Measurements from ENCODE around the gene AURKAIP1.

GRCh38 chr1:1367315-1367714, 7.7 kb downstream of the AURKAIP1 start:
- TF ChIP-seq CTCF (IDR thresholded peaks at IDR 0.05; ENCODE audit: low read depth, low read length) (no peak), EZH2phosphoT487 (IDR thresholded peaks at IDR 0.05; ENCODE audit: low read depth) (no peak)

Measured in OCI-LY3 (cell line).